ENCODE results near the gene CHAC1.

Gene CHAC1

GRCh38 chr15:40911141-40911540 lies 42.1 kb upstream of the CHAC1 start:
- peak overlapping the region; percentile 25 for H2AFZ ChIP-seq (ENCODE audit: low read length)
- no peaks in the 10 kb centered on the region for H3K36me3 ChIP-seq (ENCODE audit: insufficient read depth, low read length)
- H3K4me1 ChIP-seq (ENCODE audit: insufficient read depth, low read length, poor library complexity, severe bottlenecking) = peaks cover 29% of the 10 kb centered on the region
- H3K4me3 ChIP-seq (ENCODE audit: low read length, poor library complexity, severe bottlenecking) = no peak overlapping the region
- H3K9me2 ChIP-seq (replicated peaks; ENCODE audit: low read depth, low read length) = no peaks in the 10 kb centered on the region
- no peaks in the 10 kb centered on the region; the same call in 1 of the 2 replicates for H3F3A ChIP-seq (ENCODE audit: low read depth)
- H3K27me3 ChIP-seq (ENCODE audit: insufficient read depth, low read length, poor library complexity, severe bottlenecking) = no peaks in the 10 kb centered on the region
- H3K79me2 ChIP-seq (ENCODE audit: insufficient read depth, low read length) = no peaks in the 10 kb centered on the region
- no peak for TF ChIP-seq CTCF (conservative IDR thresholded peaks at IDR 0.05; ENCODE audit: low read length)
- peaks cover under 1% of the 10 kb centered on the region for H4K20me1 ChIP-seq (ENCODE audit: insufficient read depth, low read length, poor library complexity, severe bottlenecking)
- H3K9me3 ChIP-seq (ENCODE audit: insufficient read depth, low read depth, low read length) = no peaks in the 10 kb centered on the region
- peak overlapping the region; percentile 3 for H3K9ac ChIP-seq (ENCODE audit: low read depth, low read length, poor library complexity, severe bottlenecking)
- H3K4me2 ChIP-seq (ENCODE audit: low read depth, low read length, poor library complexity, severe bottlenecking) = peak overlapping the region; percentile 14

GRCh38 chr15:40911693-40912092 lies 41.6 kb upstream of the CHAC1 start:
- Histone ChIP-seq H3K27me3 (ENCODE audit: insufficient read depth, low read length, poor library complexity, severe bottlenecking) (no peaks in the 10 kb centered on the region), H2AFZ (ENCODE audit: low read length) (peak overlapping the region; percentile 25), H3K4me1 (ENCODE audit: insufficient read depth, low read length, poor library complexity, severe bottlenecking) (peaks cover 26% of the 10 kb centered on the region), H4K20me1 (ENCODE audit: insufficient read depth, low read length, poor library complexity, severe bottlenecking) (no peaks in the 10 kb centered on the region), H3K9me2 (replicated peaks; ENCODE audit: low read depth, low read length) (no peaks in the 10 kb centered on the region), H3K79me2 (ENCODE audit: insufficient read depth, low read length) (no peaks in the 10 kb centered on the region), H3K9me3 (ENCODE audit: insufficient read depth, low read depth, low read length) (no peaks in the 10 kb centered on the region), H3K36me3 (ENCODE audit: insufficient read depth, low read length) (no peaks in the 10 kb centered on the region), H3F3A (ENCODE audit: low read depth) (no peaks in the 10 kb centered on the region; the same call in 1 of the 2 replicates), H3K4me2 (ENCODE audit: low read depth, low read length, poor library complexity, severe bottlenecking) (no peak overlapping the region), H3K9ac (ENCODE audit: low read depth, low read length, poor library complexity, severe bottlenecking) (peak overlapping the region; percentile 3), H3K4me3 (ENCODE audit: low read length, poor library complexity, severe bottlenecking) (no peak overlapping the region)
- TF ChIP-seq EZH2phosphoT487 (IDR thresholded peaks at IDR 0.05; ENCODE audit: borderline replicate concordance) = no peak
- TF ChIP-seq CTCF (conservative IDR thresholded peaks at IDR 0.05; ENCODE audit: low read length) = no peak

- Histone ChIP-seq H3K36me3 (ENCODE audit: insufficient read depth, low read length) (no peaks in the 10 kb centered on the region), H3K27me3 (ENCODE audit: insufficient read depth, low read length, poor library complexity, severe bottlenecking) (no peaks in the 10 kb centered on the region), H3K79me2 (ENCODE audit: insufficient read depth, low read length) (no peaks in the 10 kb centered on the region), H3K4me1 (ENCODE audit: insufficient read depth, low read length, poor library complexity, severe bottlenecking) (peaks cover 20% of the 10 kb centered on the region), H3K4me2 (ENCODE audit: low read depth, low read length, poor library complexity, severe bottlenecking) (no peak overlapping the region), H3K9ac (ENCODE audit: low read depth, low read length, poor library complexity, severe bottlenecking) (no peak overlapping the region), H2AFZ (ENCODE audit: low read length) (no peak overlapping the region), H3F3A (ENCODE audit: low read depth) (no peaks in the 10 kb centered on the region; the same call in 1 of the 2 replicates), H3K9me2 (replicated peaks; ENCODE audit: low read depth, low read length) (no peaks in the 10 kb centered on the region), H3K4me3 (ENCODE audit: low read length, poor library complexity, severe bottlenecking) (no peak overlapping the region), H3K9me3 (ENCODE audit: insufficient read depth, low read depth, low read length) (no peaks in the 10 kb centered on the region), H4K20me1 (ENCODE audit: insufficient read depth, low read length, poor library complexity, severe bottlenecking) (no peaks in the 10 kb centered on the region)
- TF ChIP-seq CTCF (conservative IDR thresholded peaks at IDR 0.05; ENCODE audit: low read length) = no peak
- no peak for TF ChIP-seq EZH2phosphoT487 (IDR thresholded peaks at IDR 0.05; ENCODE audit: borderline replicate concordance)
Observed at GRCh38 chr15:40912478-40912877, 40.8 kb upstream of the CHAC1 start.
